ENCODE results near the gene ASTN2. TPM values are rescaled to one million over a fixed set of nuclear protein-coding genes. Genes with fewer than 3 reads are reported as not detected.

ASTN2 gene
- total and polyA plus RNA-seq, 9 of the 15 experiments (the other 6 are each of a cell fraction or from before 2014, with no cell fraction given), result 0.56 to 3.5 (median 1.9) TPM

GRCh38 chr9:116394894-116395698 lies 1019.8 kb downstream of the ASTN2 start (continued):
- peak; percentile 54; the same call in 1 of the 2 replicates for TF ChIP-seq HBP1 (CRISPR knock-in tag; IDR thresholded peaks at IDR 0.05)
- no peak for TF ChIP-seq MBD2 (IDR thresholded peaks at IDR 0.05; ENCODE audit: borderline replicate concordance, low read depth)
- TF ChIP-seq RFX7 (CRISPR knock-in tag; IDR thresholded peaks at IDR 0.05), result no peak
- TF ChIP-seq ATF6 (CRISPR knock-in tag; IDR thresholded peaks at IDR 0.05), result no peak
- TF ChIP-seq HLTF (IDR thresholded peaks at IDR 0.05), result no peak
- no peak for TF ChIP-seq ZNF780A (CRISPR knock-in tag; IDR thresholded peaks at IDR 0.05)
- TF ChIP-seq ZNF311 (CRISPR knock-in tag; IDR thresholded peaks at IDR 0.05), result 0 out of 2 replicates have a peak, but pooled peaks have one; percentile 56
- TF ChIP-seq RBM15 (IDR thresholded peaks at IDR 0.05; ENCODE audit: insufficient read depth, low read length), result no peak
- 0 out of 2 replicates have a peak, but pooled peaks have one; percentile 18 for TF ChIP-seq GABPA (tag; conservative IDR thresholded peaks at IDR 0.05; ENCODE audit: low read depth)
- TF ChIP-seq ZNF583 (CRISPR knock-in tag; IDR thresholded peaks at IDR 0.05), result peak; percentile 78
- TF ChIP-seq KDM2B (CRISPR knock-in tag; IDR thresholded peaks at IDR 0.05), result no peak
- peak; percentile 11; the same call in 1 of the 2 replicates for TF ChIP-seq ELF4 (CRISPR knock-in tag; IDR thresholded peaks at IDR 0.05)
- no peak for TF ChIP-seq POLR2AphosphoS2 (IDR thresholded peaks at IDR 0.05; ENCODE audit: low read length)
- TF ChIP-seq, protein P1, sequence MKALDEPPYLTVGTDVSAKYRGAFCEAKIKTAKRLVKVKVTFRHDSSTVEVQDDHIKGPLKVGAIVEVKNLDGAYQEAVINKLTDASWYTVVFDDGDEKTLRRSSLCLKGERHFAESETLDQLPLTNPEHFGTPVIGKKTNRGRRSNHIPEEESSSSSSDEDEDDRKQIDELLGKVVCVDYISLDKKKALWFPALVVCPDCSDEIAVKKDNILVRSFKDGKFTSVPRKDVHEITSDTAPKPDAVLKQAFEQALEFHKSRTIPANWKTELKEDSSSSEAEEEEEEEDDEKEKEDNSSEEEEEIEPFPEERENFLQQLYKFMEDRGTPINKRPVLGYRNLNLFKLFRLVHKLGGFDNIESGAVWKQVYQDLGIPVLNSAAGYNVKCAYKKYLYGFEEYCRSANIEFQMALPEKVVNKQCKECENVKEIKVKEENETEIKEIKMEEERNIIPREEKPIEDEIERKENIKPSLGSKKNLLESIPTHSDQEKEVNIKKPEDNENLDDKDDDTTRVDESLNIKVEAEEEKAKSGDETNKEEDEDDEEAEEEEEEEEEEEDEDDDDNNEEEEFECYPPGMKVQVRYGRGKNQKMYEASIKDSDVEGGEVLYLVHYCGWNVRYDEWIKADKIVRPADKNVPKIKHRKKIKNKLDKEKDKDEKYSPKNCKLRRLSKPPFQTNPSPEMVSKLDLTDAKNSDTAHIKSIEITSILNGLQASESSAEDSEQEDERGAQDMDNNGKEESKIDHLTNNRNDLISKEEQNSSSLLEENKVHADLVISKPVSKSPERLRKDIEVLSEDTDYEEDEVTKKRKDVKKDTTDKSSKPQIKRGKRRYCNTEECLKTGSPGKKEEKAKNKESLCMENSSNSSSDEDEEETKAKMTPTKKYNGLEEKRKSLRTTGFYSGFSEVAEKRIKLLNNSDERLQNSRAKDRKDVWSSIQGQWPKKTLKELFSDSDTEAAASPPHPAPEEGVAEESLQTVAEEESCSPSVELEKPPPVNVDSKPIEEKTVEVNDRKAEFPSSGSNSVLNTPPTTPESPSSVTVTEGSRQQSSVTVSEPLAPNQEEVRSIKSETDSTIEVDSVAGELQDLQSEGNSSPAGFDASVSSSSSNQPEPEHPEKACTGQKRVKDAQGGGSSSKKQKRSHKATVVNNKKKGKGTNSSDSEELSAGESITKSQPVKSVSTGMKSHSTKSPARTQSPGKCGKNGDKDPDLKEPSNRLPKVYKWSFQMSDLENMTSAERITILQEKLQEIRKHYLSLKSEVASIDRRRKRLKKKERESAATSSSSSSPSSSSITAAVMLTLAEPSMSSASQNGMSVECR (CRISPR knock-in tag; IDR thresholded peaks at IDR 0.05), result no peak
- no peak for TF ChIP-seq PML (IDR thresholded peaks at IDR 0.05; ENCODE audit: low read length)
- no peak for TF ChIP-seq HSF4 (CRISPR knock-in tag; IDR thresholded peaks at IDR 0.05; ENCODE audit: borderline replicate concordance)
- TF ChIP-seq ZNF274 (IDR thresholded peaks at IDR 0.05; ENCODE audit: borderline replicate concordance, low read depth, low read length), result no peak
- peak; percentile 53 for TF ChIP-seq EHMT2 (IDR thresholded peaks at IDR 0.05)
- TF ChIP-seq DDX20 (tag; IDR thresholded peaks at IDR 0.05; ENCODE audit: low read depth), result peak; percentile 66; the same call in 1 of the 2 replicates
- TF ChIP-seq SMAD2 (IDR thresholded peaks at IDR 0.05; ENCODE audit: low read depth, low read length), result no peak
- no peak for TF ChIP-seq ZNF316 (IDR thresholded peaks at IDR 0.05)
- 0 out of 2 replicates have a peak, but pooled peaks have one; percentile 40 for TF ChIP-seq TCFL5 (CRISPR knock-in tag; conservative IDR thresholded peaks at IDR 0.05)
- TF ChIP-seq FUS (optimal IDR thresholded peaks at IDR 0.05; ENCODE audit: low read depth, low read length), result no peak

Data from K562 (cell line).